IMR-90 (cell line): ENCODE measurements around the gene AJAP1.

Source experiments
- MXI1 ChIP-seq: IDR thresholded peaks from 2 replicates; pipeline ENCODE4 v1.6.1; 2012; ENCODE audit warnings: low read depth, mild to moderate bottlenecking, low read length, moderate library complexity, borderline replicate concordance
- POLR2A ChIP-seq: IDR thresholded peaks from 2 replicates; pipeline ENCODE4 v1.6.1; 2012; ENCODE audit warnings: mild to moderate bottlenecking, low read depth, low read length
- RAD21 ChIP-seq: IDR thresholded peaks from 2 replicates; pipeline ENCODE4 v1.6.1; 2012; ENCODE audit warnings: low read length, improper control_type of control experiment
- RCOR1 ChIP-seq: IDR thresholded peaks from 2 replicates; pipeline ENCODE4 v1.6.1; 2012; ENCODE audit warnings: mild to moderate bottlenecking, low read length, improper control_type of control experiment; ENCODE audit not compliant: insufficient replicate concordance
- TF ChIP-seq, protein P1 (sequence below): conservative IDR thresholded peaks from 2 replicates; pipeline ENCODE4 v1.5.1; 2012; ENCODE audit warnings: mild to moderate bottlenecking, low read depth, low read length, improper control_type of control experiment

DNA sequence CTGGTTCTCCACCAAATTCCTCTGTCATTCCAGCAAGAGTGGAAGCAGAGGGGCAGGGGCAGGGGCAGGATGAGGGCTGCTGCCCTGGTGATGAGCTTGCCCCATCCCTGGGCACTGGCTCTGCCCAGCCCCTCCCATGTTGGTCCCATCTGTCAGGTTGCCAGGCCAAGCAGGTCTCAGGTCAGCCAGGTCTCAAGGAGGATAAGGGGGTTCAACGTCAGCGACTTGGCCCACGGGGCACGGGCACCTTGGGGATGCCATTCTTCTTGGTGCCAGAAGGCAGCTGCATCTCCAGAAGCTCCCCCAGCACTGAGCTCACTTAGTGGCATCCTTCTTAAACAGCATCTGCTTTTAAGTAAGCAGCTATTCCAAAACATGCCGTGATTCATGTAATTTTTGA lies 133.1 kb downstream of the AJAP1 start:
- TF ChIP-seq, protein P1, sequence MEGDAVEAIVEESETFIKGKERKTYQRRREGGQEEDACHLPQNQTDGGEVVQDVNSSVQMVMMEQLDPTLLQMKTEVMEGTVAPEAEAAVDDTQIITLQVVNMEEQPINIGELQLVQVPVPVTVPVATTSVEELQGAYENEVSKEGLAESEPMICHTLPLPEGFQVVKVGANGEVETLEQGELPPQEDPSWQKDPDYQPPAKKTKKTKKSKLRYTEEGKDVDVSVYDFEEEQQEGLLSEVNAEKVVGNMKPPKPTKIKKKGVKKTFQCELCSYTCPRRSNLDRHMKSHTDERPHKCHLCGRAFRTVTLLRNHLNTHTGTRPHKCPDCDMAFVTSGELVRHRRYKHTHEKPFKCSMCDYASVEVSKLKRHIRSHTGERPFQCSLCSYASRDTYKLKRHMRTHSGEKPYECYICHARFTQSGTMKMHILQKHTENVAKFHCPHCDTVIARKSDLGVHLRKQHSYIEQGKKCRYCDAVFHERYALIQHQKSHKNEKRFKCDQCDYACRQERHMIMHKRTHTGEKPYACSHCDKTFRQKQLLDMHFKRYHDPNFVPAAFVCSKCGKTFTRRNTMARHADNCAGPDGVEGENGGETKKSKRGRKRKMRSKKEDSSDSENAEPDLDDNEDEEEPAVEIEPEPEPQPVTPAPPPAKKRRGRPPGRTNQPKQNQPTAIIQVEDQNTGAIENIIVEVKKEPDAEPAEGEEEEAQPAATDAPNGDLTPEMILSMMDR = no peak
- TF ChIP-seq POLR2A (no peak), RCOR1 (no peak), RAD21 (no peak), MXI1 (no peak)
